K562 (cell line): Measurements from ENCODE around the gene TCFL5. TPM values are rescaled to one million over a fixed set of nuclear protein-coding genes. Genes with fewer than 3 reads are reported as not detected.
A peak's percentile ranks its signal among the peaks of the same experiment; 100 is the strongest.

Source experiments
- ATAC-seq: fragments of 200-7000 bp; cut with Tn5 transposase; 3 replicates; pipeline ENCODE4 v1.9.1; 2020; ENCODE audit warnings: moderate library complexity
- BruUV-seq: library from RNA; stranded (reverse); fragments of 400-500 nt; replicated peaks from 2 replicates; lab custom pipeline; 2021; lab: Mats Ljungman, UMichigan
- CTCF ChIA-PET: fragments of 300-600 bp; formaldehyde crosslinking; extraction: SDS; loops from one replicate; lab custom pipeline; 2021; ENCODE audit warnings: low intra/inter-chr PET ratio; lab: Yijun Ruan, JAX
- POLR2A ChIA-PET: fragments of 300-600, 350-650 bp; sonication (Branson Sonifier 250); formaldehyde crosslinking; extraction: SDS; loops from one replicate; lab custom pipeline; 2021; ENCODE audit warnings: antibody characterized with exemption, inconsistent platforms; lab: Yijun Ruan, JAX
- DNase-seq, 4 experiments: peaks; one replicate each; pipeline versions ENCODE4 v3.0.0 to v3.0.0-alpha.2; 2011 to 2018; ENCODE audit warnings: low spot score in 3 of 4, mixed read lengths in 3 of 4; ENCODE audit errors: extremely low read depth in 1 of 4
- FAIRE-seq: peaks from 2 replicates; lab custom pipeline; 2011; peaks lifted over from hg19 to GRCh38; lab: Jason Lieb, UNC
- H2AFZ ChIP-seq: 2 replicates; pipeline ENCODE4 v1.6.0; 2011; ENCODE audit warnings: low read depth, low read length, control low read depth, inconsistent platforms
- H3K27ac ChIP-seq: fragments of 200-600 bp; 3 replicates; pipeline ENCODE4 v1.8.0; 2011; ENCODE audit warnings: low read depth, mild to moderate bottlenecking, control low read depth, inconsistent platforms, low read length, moderate library complexity, mixed read lengths; ENCODE audit errors: extremely low read depth
- H3K27me3 ChIP-seq, 2 experiments: fragments of 300-600 bp in 1 of 2; 2 replicates in 1 of 2; 3 replicates in 1 of 2; pipeline versions ENCODE4 v1.6.0 to v1.8.0; 2011; ENCODE audit warnings: inconsistent platforms in 2 of 2, low read length in 2 of 2, mild to moderate bottlenecking in 1 of 2, mixed read lengths in 1 of 2, moderate library complexity in 1 of 2; ENCODE audit not compliant: control insufficient read depth in 2 of 2, insufficient read depth in 2 of 2
- H3K36me3 ChIP-seq: fragments of 300-600 bp; 3 replicates; pipeline ENCODE4 v1.8.0; 2011; ENCODE audit warnings: mild to moderate bottlenecking, low read length, inconsistent platforms; ENCODE audit not compliant: control insufficient read depth, insufficient read depth
- H3K4me1 ChIP-seq, 2 experiments: fragments of 200-600 bp in 1 of 2; replicated peaks in 1 of 2; 2 replicates in 1 of 2; 3 replicates in 1 of 2; pipeline versions ENCODE4 v1.5.1 to v1.8.0; 2011; ENCODE audit warnings: inconsistent platforms in 2 of 2, low read length in 2 of 2, mild to moderate bottlenecking in 1 of 2, mixed read lengths in 1 of 2, moderate library complexity in 1 of 2; ENCODE audit not compliant: control insufficient read depth in 2 of 2, insufficient read depth in 2 of 2
- H3K4me2 ChIP-seq: 2 replicates; pipeline ENCODE4 v1.6.1; 2011; ENCODE audit warnings: low read length, control low read depth, inconsistent platforms, mixed read lengths; ENCODE audit not compliant: insufficient read depth
- H3K4me3 ChIP-seq: fragments of 200-600 bp; sonication (generic), shearing (Covaris generic); 2 replicates; pipeline ENCODE4 v1.5.1; 2016; ENCODE audit warnings: control low read depth, inconsistent platforms
- H3K79me2 ChIP-seq: fragments of 200-600 bp; 3 replicates; pipeline ENCODE4 v1.8.0; 2011; ENCODE audit warnings: low read length, inconsistent platforms; ENCODE audit not compliant: control insufficient read depth, insufficient read depth
- H3K9ac ChIP-seq, 2 experiments: 2 replicates each; pipeline versions ENCODE4 v1.6.0 to v1.6.1; 2011; ENCODE audit warnings: low read depth in 2 of 2, low read length in 2 of 2, control low read depth in 1 of 2, inconsistent platforms in 1 of 2, mild to moderate bottlenecking in 1 of 2, mixed read lengths in 1 of 2; ENCODE audit not compliant: insufficient read depth in 1 of 2
- H3K9me1 ChIP-seq: one replicate; pipeline ENCODE4 v1.6.0; 2011; ENCODE audit warnings: inconsistent platforms, mild to moderate bottlenecking, low read length, moderate library complexity; ENCODE audit not compliant: control insufficient read depth, insufficient read depth
- H3K9me3 ChIP-seq: replicated peaks from 2 replicates; pipeline ENCODE4 v1.5.1; 2011; ENCODE audit warnings: low read depth, low read length, inconsistent platforms; ENCODE audit not compliant: control insufficient read depth, insufficient read depth
- H4K20me1 ChIP-seq: replicated peaks from 2 replicates; pipeline ENCODE4 v1.6.1; 2011; ENCODE audit warnings: low read length, inconsistent platforms, mixed read lengths; ENCODE audit not compliant: control insufficient read depth, insufficient read depth
- ARID4B ChIP-seq: sonication (generic); formaldehyde crosslinking; IDR thresholded peaks from 2 replicates; pipeline ENCODE4 v1.8.0; 2022; ENCODE audit warnings: mild to moderate bottlenecking, missing genetic modification reagents
- BDP1 ChIP-seq: IDR thresholded peaks from 3 replicates; pipeline ENCODE4 v1.6.1; 2011; ENCODE audit not compliant: insufficient read length, insufficient read depth
- KAT8 ChIP-seq: fragments of 450-650 bp; IDR thresholded peaks from 2 replicates; pipeline ENCODE4 v1.6.1; 2016; ENCODE audit warnings: low read depth, mild to moderate bottlenecking
- NRF1 ChIP-seq, 2 experiments: fragments of 450-650 bp; IDR thresholded peaks in 1 of 2; conservative IDR thresholded peaks in 1 of 2; 2 replicates each; pipeline ENCODE4 v1.6.1; 2014; ENCODE audit warnings: mild to moderate bottlenecking in 2 of 2
- RREB1 ChIP-seq: fragments of 250-450 bp; sonication (Bioruptor Pico); IDR thresholded peaks from 2 replicates; pipeline ENCODE4 v1.4.0; 2020
- SETDB1 ChIP-seq: IDR thresholded peaks from one replicate; pipeline ENCODE4 v1.6.1; 2012; ENCODE audit warnings: low read length, control low read depth, inconsistent platforms
- TRIM28 ChIP-seq: fragments of 450-650 bp; IDR thresholded peaks from 2 replicates; pipeline ENCODE4 v1.6.1; 2017
- ZBTB12 ChIP-seq: fragments of 250-450 bp; sonication (Bioruptor Pico); IDR thresholded peaks from 2 replicates; pipeline ENCODE4 v1.4.0; 2020
- ZNF316 ChIP-seq: fragments of 450-650 bp; IDR thresholded peaks from 2 replicates; pipeline ENCODE4 v1.6.1; 2016
- WGBS: fragments of 100-300 bp; shearing (Covaris generic); methylation state at CpG from one replicate; pipeline ENCODE4 v1.1.6; 2016; ENCODE audit warnings: low coverage, mixed read lengths; ENCODE audit not compliant: insufficient coverage; ENCODE audit errors: missing lambda C conversion rate; 5-methylcytosine and 5-hydroxymethylcytosine counted together
- in situ Hi-C: fragments of 300-500 bp; cut with MboI; formaldehyde crosslinking; loops from 4 replicates; pipeline ENCODE4 v1.15.0; 2018; ENCODE audit warnings: inconsistent platforms, mixed read lengths
- intact Hi-C: fragments of 100-400 bp; cut with micrococcal nuclease; formaldehyde crosslinking; loops from 2 replicates; pipeline ENCODE4 v1.14.2; 2022
- polyA plus RNA-seq, 8 experiments: library from polyadenylated mRNA; depleted of rRNA in 4 of 8; stranded (reverse) in 5 of 8; unstranded in 3 of 8; fragments of >200 nt; fragmentation: Nextera tagmentation in 2 of 8; fragmentation: Illumina TruSeq in 1 of 8; extraction: Ambion mirVana in 2 of 8; extraction: Trizol in 1 of 8; gene quantifications; 2 replicates each; pipeline versions ENCODE4 v1.2.1 to v1.2.3, GENCODE V29; 2011 to 2014; ENCODE audit warnings: inconsistent platforms in 1 of 8, missing spikeins in 1 of 8
- total RNA-seq, 7 experiments: library from RNA; depleted of rRNA in 6 of 7; stranded (reverse); fragments of >200 nt in 6 of 7; fragmentation: Illumina TruSeq in 2 of 7; extraction: Trizol in 2 of 7; gene quantifications; 2 replicates each; pipeline versions ENCODE4 v1.2.1 to v1.2.3, GENCODE V29; 2011 to 2021; ENCODE audit warnings: low replicate concordance in 1 of 7

TCFL5 gene
- total and polyA plus RNA-seq, 9 of the 15 experiments (the other 6 are each of a cell fraction or from before 2014, with no cell fraction given): 1.00 to 12.6 (median 9.1) TPM

GRCh38 chr20:62809530-62810428 is 51.8 kb downstream of the TCFL5 start:
- H3K79me2 ChIP-seq: peaks cover 24% of the 10 kb centered on the region
- H3K4me1 ChIP-seq: peaks cover 7 to 74% of the 10 kb centered on the region in 2 experiments
- H3K9me3 ChIP-seq: no peaks in the 10 kb centered on the region
- in situ Hi-C loops: loop anchor here (10.0 kb wide), 1 partner anchor 315 kb away; no protein-coding TSS in a partner anchor
- no TSS peak for BruUV-seq
- H3K4me2 ChIP-seq: no peak overlapping the region
- no peak overlapping the region for H3K27ac ChIP-seq
- CTCF ChIA-PET: interaction anchor here (2.7 kb wide), 1 partner anchor 141 kb away, joined by 21 read pairs; no protein-coding TSS in a partner anchor
- no peaks in the 10 kb centered on the region for H3K9me1 ChIP-seq
- WGBS: 97% methylated on average over 16 of the region's 24 CpGs
- intact Hi-C loops: loop anchor here (5.0 kb wide), 2 partner anchors 142 to 187 kb away; no protein-coding TSS in a partner anchor
- no peaks in the 10 kb centered on the region for H3K27me3 ChIP-seq
- POLR2A ChIA-PET: interaction anchor here (0.6 to 1.7 kb wide), 4 partner anchors 9 to 402 kb away, joined by 3 to 6 read pairs (median 3); no protein-coding TSS in a partner anchor
- peaks cover 61% of the 10 kb centered on the region; the same call in 2 of the 3 replicates for H3K36me3 ChIP-seq
- H3K9ac ChIP-seq: peak overlapping the region in 1 of 2 experiments; percentile 64; a peak in 1 of 4 replicates
- ATAC-seq (no peak), FAIRE-seq (no peak), DNase-seq (no peak)
- H3K4me3 ChIP-seq: no peak overlapping the region
- no peak overlapping the region for H2AFZ ChIP-seq
- peaks cover 4% of the 10 kb centered on the region for H4K20me1 ChIP-seq
- TF ChIP-seq KAT8: no peak
- no peak for TF ChIP-seq ARID4B (CRISPR knock-in tag)
- no peak for TF ChIP-seq ZBTB12 (CRISPR knock-in tag)
- TF ChIP-seq ZNF316: no peak
- TF ChIP-seq TRIM28: no peak
- no peak for TF ChIP-seq NRF1 (conservative IDR thresholded peaks at IDR 0.05 in 1 of 2, IDR thresholded peaks at IDR 0.05 in 1 of 2)
- no peak for TF ChIP-seq BDP1
- TF ChIP-seq RREB1 (CRISPR knock-in tag): no peak
- no peak for TF ChIP-seq SETDB1
